Measurements from ENCODE around the gene CHST9.

CHST9 gene

DNA sequence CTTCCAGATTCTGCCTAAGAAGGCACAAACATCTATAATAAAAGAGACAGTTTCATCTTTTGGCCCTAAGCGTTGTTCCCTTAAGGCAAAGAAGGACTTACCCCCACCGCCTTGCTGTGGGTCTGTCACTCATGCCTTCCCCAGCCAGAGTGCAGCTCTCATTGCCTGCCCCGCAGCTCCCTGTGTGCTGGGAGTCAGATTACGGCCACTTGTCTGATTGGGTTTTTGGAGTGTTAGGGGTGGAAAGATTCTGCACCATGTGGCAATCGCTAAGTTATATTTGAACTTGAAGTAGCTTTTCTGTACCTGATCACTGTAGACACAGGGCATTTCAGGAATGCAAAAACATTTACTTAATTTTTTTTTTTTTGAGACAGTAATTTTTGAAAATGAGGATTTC is 319.6 kb downstream of the CHST9 start, which contains the start of gene AQP4:
TSS of gene AQP4 (minus strand) at position 151 of the 400 bp plus-strand sequence. CDS start at position 133, 18 bp downstream.
- Mint-ChIP-seq H3K27ac (no peak within 1 kb of the TSS), H3K36me3 (no peaks in the 10 kb centered on the region), H3K27me3 (peaks cover 21% of the 10 kb centered on the region), H3K4me3 (no peak within 1 kb of the TSS), H3K9me3 (no peaks in the 10 kb centered on the region), H3K4me1 (peaks cover 5% of the 10 kb centered on the region)
- ATAC-seq, result no peak

DNA sequence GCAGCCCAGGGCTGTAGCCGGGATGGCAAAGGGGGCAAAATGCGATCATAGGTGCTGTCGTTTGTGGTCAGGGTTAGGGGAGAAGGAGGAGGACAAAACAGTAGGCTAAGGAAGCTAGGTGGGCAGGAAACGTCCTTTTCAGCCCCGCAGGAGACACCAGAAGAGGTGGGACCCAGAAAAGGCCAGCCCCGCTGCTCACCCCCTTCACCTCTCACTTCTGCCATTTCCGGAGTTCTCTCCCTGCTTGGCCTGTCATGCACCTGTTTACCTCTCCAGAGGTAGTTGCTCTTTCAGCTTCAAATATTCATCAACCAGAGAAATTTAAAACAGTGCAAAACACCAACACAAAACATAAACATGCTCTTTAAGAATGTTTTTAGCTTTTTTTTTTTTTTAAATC is 320.4 kb downstream of the CHST9 start:
- Mint-ChIP-seq H3K27ac (no peak overlapping the region), H3K27me3 (peaks cover 21% of the 10 kb centered on the region), H3K36me3 (no peaks in the 10 kb centered on the region), H3K4me3 (no peak overlapping the region), H3K4me1 (peaks cover 5% of the 10 kb centered on the region), H3K9me3 (no peaks in the 10 kb centered on the region)
- no peak for ATAC-seq

- no peak overlapping the region for H3K27ac Mint-ChIP-seq
- peaks cover 21% of the 10 kb centered on the region for H3K27me3 Mint-ChIP-seq
- H3K4me3 Mint-ChIP-seq, result no peak overlapping the region
- no peak for ATAC-seq
- H3K36me3 Mint-ChIP-seq, result no peaks in the 10 kb centered on the region
- no peaks in the 10 kb centered on the region for H3K9me3 Mint-ChIP-seq
- peaks cover 5% of the 10 kb centered on the region for H3K4me1 Mint-ChIP-seq
Measured at GRCh38 chr18:26863921-26864497, 321.1 kb downstream of the CHST9 start.

DNA sequence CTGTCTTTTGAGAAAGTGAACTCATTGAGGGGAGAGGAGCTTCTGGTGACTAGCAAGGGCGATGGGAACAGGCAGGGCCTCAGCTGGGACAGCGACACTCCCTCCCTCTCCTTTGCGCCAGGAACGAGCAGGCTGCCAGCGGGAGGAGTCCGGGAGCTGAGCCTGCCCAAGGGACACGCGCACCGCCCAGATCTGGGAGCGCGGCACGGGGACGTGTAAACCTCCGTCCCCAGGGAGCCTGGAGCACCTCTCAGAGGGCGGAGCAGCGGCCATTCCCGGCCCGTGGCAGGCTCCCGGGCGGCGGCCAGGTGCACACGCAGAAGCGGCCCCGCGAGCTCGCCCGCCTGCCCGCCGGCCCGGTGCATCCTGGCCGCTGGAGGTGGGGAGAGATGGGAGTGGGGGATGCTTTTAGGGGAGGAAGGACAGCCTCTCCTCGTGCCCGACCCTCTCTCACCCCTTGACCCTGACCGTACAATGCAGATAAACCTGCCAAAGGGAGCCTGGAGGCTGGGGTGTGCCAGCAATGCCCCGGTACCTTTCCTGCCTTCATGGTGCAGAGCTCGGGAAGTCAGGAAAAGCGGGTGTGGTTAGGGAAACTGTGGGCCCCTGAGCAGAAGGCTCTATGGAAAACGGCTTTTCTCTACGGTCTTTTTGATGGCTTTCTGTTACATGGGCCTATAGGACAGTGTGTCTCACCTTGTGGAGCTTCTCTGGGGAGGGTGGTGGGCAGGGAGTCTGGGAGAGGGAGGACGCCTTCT is 321.8 kb downstream of the CHST9 start:
- H3K27ac Mint-ChIP-seq, result no peak overlapping the region

GRCh38 chr18:26862084-26862483 is 323.0 kb downstream of the CHST9 start:
- peaks cover 5% of the 10 kb centered on the region for H3K4me1 Mint-ChIP-seq
- no peaks in the 10 kb centered on the region for H3K9me3 Mint-ChIP-seq
- no peak overlapping the region for H3K4me3 Mint-ChIP-seq
- ATAC-seq, result no peak
- H3K27ac Mint-ChIP-seq, result no peak overlapping the region
- no peaks in the 10 kb centered on the region for H3K36me3 Mint-ChIP-seq
- H3K27me3 Mint-ChIP-seq, result peaks cover 21% of the 10 kb centered on the region

More for the DNA sequence above, 321.8 kb downstream of the CHST9 start:
- ATAC-seq, result no peak
- Mint-ChIP-seq H3K36me3 (no peaks in the 10 kb centered on the region), H3K4me3 (no peak overlapping the region), H3K27me3 (peaks cover 21% of the 10 kb centered on the region), H3K4me1 (peaks cover 5% of the 10 kb centered on the region), H3K9me3 (no peaks in the 10 kb centered on the region)

All from stimulated activated memory B cell treated with anti-CD40 and anti-IgM and Interleukin-4, amounts not matched to agents 10 μg/mL and 1 μg/mL and 100 μg/mL, for 72 hours (primary cell).